Measurements from ENCODE around the gene PHF2.

DNA sequence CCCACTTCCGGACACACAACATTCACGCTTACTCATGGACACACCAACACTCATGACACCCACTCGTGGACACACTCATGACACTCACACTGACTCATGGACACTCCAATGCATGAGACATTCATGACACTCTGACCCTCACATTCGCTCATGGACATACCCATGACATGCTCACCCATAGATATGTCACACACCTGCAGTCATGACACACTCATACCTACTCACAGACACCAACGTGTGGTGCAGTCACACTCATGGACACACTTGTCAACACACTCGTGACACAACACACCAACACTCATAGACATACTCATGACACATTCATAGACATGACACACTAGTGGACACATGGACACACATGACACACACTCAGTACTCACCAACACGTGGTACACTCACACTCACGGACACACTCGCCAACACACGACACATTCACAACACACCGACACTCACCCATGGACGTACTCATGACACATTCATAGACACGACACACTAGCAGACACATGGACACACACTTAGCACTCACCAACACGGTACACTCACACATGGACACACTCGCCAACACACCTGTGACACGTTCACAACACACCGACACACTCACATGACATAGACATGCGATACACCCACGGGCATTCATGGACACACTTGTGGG lies 73.4 kb downstream of the PHF2 start:
- no peak for TF ChIP-seq CTCF (IDR thresholded peaks at IDR 0.05)
- no peak for TF ChIP-seq EZH2 (IDR thresholded peaks at IDR 0.05; ENCODE audit: borderline replicate concordance, insufficient read depth, low read depth, low read length, poor library complexity, severe bottlenecking)
